HFFc6 (cell line): Measurements from ENCODE around the gene TRIM15. TPM values are rescaled to one million over a fixed set of nuclear protein-coding genes. Genes with fewer than 3 reads are reported as not detected.

ENCODE experiments used
- DNase-seq: peaks from one replicate; pipeline ENCODE4 v3.0.0-alpha.2; 2018
- H3K27ac Mint-ChIP-seq: 2 replicates; pipeline ENCODE4 v1.8.0; 2020; ENCODE audit warnings: mild to moderate bottlenecking, mixed read lengths
- H3K27me3 Mint-ChIP-seq: 2 replicates; pipeline ENCODE4 v1.8.0; 2021; ENCODE audit warnings: mild to moderate bottlenecking, moderate library complexity, mixed read lengths; ENCODE audit not compliant: insufficient read depth
- H3K36me3 Mint-ChIP-seq: 2 replicates; pipeline ENCODE4 v1.8.0; 2021; ENCODE audit warnings: low read depth, mixed read lengths
- H3K4me1 Mint-ChIP-seq: 2 replicates; pipeline ENCODE4 v1.8.0; 2020; ENCODE audit warnings: low read depth, mixed read lengths
- H3K4me3 Mint-ChIP-seq: 2 replicates; pipeline ENCODE4 v1.8.0; 2020; ENCODE audit warnings: mild to moderate bottlenecking, moderate library complexity, mixed read lengths
- H3K9me3 Mint-ChIP-seq: 2 replicates; pipeline ENCODE4 v1.8.0; 2020; ENCODE audit warnings: mild to moderate bottlenecking, mixed read lengths
- total RNA-seq, 6 experiments: library from RNA; stranded (reverse); fragmentation: NEBNext Ultra II Directional; extraction: Animal tissue kit (Norgen Biotek cat#: 25700); gene quantifications; 2 replicates in 1 of 6; 3 replicates in 5 of 6; pipeline ENCODE4 v1.2.3, GENCODE V29; 2021
- TF ChIP-seq, protein P1 (sequence below): fragments of 200-600 bp; sonication (generic); IDR thresholded peaks from 2 replicates; pipeline ENCODE4 v1.5.0; 2021; ENCODE audit warnings: antibody characterized with exemption, mild to moderate bottlenecking

Gene TRIM15
- total RNA-seq, 6 experiments from 2014 or later = not detected

DNA sequence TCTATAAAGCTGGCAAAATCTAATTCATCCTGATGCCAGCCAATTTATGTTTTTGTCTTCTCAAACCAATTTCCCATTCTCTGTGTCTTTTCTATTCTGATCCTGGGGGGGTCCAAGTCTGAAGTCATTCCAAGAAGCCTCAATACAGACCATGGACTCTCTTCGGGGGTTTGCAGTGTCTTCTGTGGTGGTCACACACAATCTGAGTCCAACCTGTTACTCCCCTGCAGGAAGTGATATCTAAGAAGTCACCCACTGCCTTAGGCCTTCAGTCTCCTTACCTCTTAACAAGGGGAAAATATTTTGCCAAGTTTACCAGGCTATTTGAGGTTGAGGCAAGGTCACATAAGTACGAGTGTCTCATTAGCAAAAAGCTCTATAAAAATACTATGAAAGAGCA, 48.0 kb downstream of the TRIM15 start:
- Mint-ChIP-seq H3K27ac (peak overlapping the region; percentile 42; the same call in 1 of the 2 replicates), H3K9me3 (no peaks in the 10 kb centered on the region), H3K27me3 (peaks cover 3% of the 10 kb centered on the region; the same call in 1 of the 2 replicates), H3K4me1 (peaks cover 65% of the 10 kb centered on the region), H3K4me3 (peak overlapping the region; percentile 96), H3K36me3 (no peaks in the 10 kb centered on the region)
- TF ChIP-seq, protein P1, sequence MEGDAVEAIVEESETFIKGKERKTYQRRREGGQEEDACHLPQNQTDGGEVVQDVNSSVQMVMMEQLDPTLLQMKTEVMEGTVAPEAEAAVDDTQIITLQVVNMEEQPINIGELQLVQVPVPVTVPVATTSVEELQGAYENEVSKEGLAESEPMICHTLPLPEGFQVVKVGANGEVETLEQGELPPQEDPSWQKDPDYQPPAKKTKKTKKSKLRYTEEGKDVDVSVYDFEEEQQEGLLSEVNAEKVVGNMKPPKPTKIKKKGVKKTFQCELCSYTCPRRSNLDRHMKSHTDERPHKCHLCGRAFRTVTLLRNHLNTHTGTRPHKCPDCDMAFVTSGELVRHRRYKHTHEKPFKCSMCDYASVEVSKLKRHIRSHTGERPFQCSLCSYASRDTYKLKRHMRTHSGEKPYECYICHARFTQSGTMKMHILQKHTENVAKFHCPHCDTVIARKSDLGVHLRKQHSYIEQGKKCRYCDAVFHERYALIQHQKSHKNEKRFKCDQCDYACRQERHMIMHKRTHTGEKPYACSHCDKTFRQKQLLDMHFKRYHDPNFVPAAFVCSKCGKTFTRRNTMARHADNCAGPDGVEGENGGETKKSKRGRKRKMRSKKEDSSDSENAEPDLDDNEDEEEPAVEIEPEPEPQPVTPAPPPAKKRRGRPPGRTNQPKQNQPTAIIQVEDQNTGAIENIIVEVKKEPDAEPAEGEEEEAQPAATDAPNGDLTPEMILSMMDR = no peak
- no peak for DNase-seq

DNA sequence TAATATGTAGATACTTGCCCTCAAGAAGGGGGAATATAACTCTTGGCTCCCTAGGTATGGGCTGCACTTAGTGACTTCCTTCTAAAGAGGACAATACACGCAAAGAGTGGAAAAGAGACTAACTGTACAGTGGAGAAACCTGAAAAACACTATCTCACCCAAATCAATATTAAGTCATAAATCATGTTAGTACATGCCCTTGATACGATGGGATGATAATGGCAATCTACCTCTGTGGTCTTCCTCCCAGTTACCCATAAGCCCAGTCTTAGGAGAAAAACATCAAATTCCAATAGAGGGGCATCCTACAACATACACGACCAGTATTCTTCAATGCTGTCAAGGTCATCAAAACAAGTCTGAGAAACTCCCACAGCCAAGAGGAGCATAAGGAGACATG, 48.6 kb downstream of the TRIM15 start:
- no peaks in the 10 kb centered on the region for H3K36me3 Mint-ChIP-seq
- peak overlapping the region; percentile 96; the same call in 1 of the 2 replicates for H3K27ac Mint-ChIP-seq
- peak overlapping the region; percentile 96 for H3K4me3 Mint-ChIP-seq
- H3K27me3 Mint-ChIP-seq = peaks cover 3% of the 10 kb centered on the region; the same call in 1 of the 2 replicates
- no peak for DNase-seq
- TF ChIP-seq, protein P1 = no peak
- peaks cover 59% of the 10 kb centered on the region for H3K4me1 Mint-ChIP-seq
- H3K9me3 Mint-ChIP-seq = no peaks in the 10 kb centered on the region

DNA sequence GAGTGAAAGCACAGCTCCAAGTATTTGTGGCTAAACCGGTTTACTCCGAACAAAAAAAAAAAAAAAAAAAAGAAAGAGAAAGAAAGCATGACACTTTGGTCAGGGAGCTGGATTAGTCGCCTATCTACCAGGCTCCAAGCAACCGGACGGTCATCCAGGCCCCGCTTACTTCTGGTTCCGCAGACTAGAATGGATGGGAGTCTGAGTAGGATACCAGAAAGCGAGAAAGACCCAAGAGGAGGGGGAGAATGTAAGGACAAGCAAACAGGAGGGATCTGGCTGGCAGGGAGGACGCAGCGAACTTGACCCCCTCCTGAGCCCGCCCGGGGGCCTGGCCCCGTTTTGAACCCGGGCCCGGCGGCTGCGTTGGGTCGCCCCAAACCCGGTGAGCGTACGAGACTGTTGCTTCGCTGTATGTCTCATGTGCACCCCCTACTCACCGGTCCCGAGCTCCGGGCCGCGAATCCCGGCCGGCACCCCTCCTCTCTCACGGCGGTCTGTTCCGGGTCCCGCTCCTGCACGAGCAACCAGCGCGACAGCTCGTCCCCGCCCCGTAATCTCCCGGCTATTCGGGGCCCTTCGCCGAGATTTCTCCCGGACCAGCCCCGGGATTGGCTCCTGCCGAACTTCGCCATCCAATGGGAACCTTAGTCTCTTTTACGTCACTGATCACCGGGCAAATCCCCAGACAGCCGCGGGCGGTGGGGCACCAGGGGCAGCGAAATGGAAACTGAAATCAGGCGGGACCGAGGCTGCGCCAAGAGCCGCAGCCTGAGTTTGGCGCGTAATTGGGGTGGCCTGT, 49.7 kb downstream of the TRIM15 start, which contains the start of gene TRIM26:
TSS of gene TRIM26 (minus strand) at position 542 of the 802 bp plus-strand sequence. CDS start 14,303 bp downstream, outside the sequence.
- H3K36me3 Mint-ChIP-seq = no peaks in the 10 kb centered on the region
- H3K4me1 Mint-ChIP-seq = peaks cover 47% of the 10 kb centered on the region
- peak; percentile 98 for DNase-seq
- peak within 1 kb of the TSS; percentile 96 for H3K4me3 Mint-ChIP-seq
- peaks cover 3% of the 10 kb centered on the region; the same call in 1 of the 2 replicates for H3K27me3 Mint-ChIP-seq
- H3K27ac Mint-ChIP-seq = peak within 1 kb of the TSS; percentile 96
- no peaks in the 10 kb centered on the region for H3K9me3 Mint-ChIP-seq
- TF ChIP-seq, protein P1 = no peak

DNA sequence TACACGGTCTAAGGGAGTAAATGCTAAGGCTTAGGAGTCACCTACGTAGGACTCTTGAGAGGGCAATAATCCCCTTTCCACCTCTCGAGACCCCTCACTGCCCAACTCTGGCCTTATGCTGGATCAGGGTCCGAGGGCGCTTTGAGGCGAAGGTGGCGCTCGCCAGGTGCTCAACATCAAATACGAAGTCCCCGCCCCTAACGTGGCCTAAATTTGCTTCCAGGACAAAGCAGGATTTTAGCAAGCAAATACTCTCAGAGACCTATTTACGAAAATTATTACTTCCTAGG, 50.3 kb downstream of the TRIM15 start:
- Mint-ChIP-seq H3K27me3 (peaks cover 3% of the 10 kb centered on the region; the same call in 1 of the 2 replicates), H3K9me3 (no peaks in the 10 kb centered on the region), H3K36me3 (no peaks in the 10 kb centered on the region), H3K27ac (peak overlapping the region; percentile 96), H3K4me1 (peaks cover 42% of the 10 kb centered on the region), H3K4me3 (peak overlapping the region; percentile 96)
- TF ChIP-seq, protein P1 = no peak
- DNase-seq = no peak

DNA sequence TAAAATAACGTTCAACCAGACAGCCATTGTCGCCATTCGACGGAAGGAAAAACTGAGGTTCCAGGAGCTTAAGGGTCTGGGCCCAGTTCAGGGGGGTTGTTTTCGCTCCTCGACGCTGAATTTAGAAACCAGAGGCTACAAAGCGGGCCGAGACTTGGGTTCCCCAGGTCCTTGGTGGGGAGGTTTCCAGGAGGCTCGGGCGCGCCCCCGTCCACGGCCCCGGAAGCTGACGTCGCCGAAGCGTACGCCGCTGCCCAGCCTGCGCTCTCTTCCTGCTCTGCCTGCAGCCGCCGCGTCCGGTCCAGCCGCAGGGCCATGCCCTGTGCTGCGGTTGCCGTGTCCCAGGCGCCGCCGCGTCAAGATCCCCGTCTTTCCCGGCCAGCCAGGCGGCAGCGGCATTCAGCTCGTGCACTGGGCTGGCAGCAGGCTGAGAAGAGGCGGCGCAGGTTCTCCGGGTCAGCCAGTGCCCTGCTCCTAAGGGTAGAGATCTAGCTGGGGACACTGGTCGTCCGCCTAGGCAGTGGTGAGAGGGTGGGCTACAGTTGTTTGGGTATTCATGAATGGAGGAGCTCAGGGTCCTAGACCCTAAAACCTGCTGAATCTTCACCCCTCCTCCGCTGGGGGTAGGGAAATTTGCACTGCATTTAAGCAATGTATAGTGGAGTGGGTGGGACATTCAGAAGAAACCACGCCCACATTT, 50.8 kb downstream of the TRIM15 start:
- Mint-ChIP-seq H3K4me1 (peaks cover 37% of the 10 kb centered on the region), H3K9me3 (no peaks in the 10 kb centered on the region), H3K4me3 (peak overlapping the region; percentile 96), H3K36me3 (no peaks in the 10 kb centered on the region), H3K27me3 (peaks cover 3% of the 10 kb centered on the region; the same call in 1 of the 2 replicates), H3K27ac (peak overlapping the region; percentile 96)
- DNase-seq = peak; percentile 63
- TF ChIP-seq, protein P1 = no peak
